GM10266 (cell line): ENCODE data around the gene AUTS2.

Source experiments
- DNase-seq: peaks from one replicate; pipeline ENCODE4 v3.0.0; 2012; ENCODE audit errors: extremely low spot score
- TF ChIP-seq, protein P1 (sequence below): IDR thresholded peaks from 2 replicates; pipeline ENCODE4 v1.5.1; 2012; ENCODE audit warnings: mild to moderate bottlenecking, low read depth; ENCODE audit not compliant: control insufficient read depth, insufficient read depth; ENCODE audit errors: missing control alignments

AUTS2 gene

DNA sequence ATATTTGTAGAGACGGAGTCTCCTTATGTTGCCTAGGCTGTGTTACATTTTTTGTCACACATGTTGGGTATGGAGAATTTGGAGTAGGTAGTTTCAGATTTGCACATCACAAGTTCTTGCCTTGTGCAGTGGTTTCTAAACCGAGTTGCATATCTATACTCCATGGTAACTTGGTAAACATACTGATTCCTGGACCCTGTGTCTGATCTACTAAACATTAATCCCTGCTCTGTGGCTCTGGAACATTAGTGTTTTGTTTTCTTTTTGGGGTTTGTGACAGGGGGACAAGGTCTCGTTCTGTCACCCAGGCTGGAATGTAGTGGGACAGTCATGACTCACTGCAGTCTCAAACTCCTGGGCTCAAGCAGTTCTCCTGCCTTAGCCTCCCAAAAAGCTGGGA is 24.7 kb downstream of the AUTS2 start:
- DNase-seq = no peak
- TF ChIP-seq, protein P1, sequence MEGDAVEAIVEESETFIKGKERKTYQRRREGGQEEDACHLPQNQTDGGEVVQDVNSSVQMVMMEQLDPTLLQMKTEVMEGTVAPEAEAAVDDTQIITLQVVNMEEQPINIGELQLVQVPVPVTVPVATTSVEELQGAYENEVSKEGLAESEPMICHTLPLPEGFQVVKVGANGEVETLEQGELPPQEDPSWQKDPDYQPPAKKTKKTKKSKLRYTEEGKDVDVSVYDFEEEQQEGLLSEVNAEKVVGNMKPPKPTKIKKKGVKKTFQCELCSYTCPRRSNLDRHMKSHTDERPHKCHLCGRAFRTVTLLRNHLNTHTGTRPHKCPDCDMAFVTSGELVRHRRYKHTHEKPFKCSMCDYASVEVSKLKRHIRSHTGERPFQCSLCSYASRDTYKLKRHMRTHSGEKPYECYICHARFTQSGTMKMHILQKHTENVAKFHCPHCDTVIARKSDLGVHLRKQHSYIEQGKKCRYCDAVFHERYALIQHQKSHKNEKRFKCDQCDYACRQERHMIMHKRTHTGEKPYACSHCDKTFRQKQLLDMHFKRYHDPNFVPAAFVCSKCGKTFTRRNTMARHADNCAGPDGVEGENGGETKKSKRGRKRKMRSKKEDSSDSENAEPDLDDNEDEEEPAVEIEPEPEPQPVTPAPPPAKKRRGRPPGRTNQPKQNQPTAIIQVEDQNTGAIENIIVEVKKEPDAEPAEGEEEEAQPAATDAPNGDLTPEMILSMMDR = no peak

DNA sequence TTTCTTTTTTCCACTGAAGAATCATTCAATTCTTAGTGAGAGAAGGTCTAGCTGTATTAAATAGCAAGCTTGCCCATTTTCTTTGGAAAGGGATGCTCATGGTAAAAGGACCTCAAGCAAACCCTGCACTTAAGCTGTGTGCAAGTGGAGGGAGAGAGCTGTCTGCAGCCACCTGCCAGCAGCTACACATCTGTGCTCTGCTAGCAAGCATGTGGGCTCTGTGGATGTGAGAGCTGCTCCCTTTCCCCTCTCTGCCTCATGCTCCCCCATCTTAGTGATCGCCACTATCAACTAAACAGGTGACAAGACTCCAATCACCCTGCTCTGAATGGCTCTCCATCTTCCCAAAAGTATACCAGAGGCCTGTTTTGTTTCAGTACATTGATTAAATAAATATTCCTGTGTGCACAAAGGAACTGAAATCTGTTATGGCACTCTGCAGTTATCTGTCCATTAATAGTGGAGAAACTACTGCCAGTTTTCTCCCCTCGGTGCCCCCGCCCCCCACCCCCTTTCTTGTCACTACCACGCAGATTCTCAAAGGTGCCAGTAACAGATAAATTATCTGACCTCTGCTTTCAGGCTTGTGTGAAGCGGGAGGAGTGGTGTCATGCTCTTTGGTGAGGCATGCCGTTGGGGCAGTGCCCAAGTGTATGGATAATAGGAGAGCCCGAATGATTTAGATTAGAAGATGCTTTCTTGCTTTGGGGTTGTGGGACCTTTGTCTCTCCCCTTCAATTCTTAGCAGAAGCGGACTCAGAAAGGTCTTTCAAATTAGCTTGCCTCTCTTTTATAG is 26.4 kb downstream of the AUTS2 start:
- DNase-seq = no peak
- TF ChIP-seq, protein P1 = no peak

DNA sequence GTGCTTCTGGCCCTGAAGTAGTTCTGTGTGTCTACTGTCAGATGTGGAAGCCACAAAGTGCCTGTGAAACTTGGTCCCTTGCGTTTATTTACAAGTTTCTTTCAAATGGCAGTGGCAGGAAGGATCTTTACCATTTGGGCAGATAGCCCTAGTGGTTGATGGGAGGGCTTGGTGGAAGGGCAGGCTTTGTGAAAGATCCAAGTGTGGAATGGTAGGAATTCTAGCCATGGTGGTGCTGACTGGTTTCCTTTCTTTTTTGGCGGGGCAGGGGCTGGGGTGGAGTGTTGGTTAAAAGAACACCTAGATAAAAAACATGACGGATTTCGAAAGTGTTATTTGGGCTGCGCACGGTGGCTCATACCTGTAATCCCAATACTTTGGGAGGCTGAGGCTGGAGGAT is 27.0 kb downstream of the AUTS2 start:
- no peak for DNase-seq
- TF ChIP-seq, protein P1 = no peak

DNA sequence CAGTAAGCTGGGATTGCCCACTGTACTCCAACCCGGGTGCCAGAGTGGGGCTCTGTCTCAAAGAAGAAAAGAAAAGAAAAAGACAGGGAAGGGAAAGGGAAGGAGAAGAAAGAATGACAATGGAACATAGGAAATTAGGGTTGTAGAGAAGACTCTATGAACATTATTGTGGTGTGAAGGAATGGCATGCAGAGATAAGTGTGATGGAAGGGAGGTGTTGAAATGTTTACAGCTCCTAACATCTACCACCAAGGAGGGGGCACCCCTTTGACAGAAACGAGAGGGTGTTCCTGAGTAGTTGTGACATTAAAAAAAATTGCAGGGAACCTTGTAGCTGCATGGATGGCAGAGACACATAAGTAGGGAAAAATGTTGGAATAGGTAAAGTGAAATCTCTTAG is 27.5 kb downstream of the AUTS2 start:
- TF ChIP-seq, protein P1 = no peak
- DNase-seq = no peak

DNA sequence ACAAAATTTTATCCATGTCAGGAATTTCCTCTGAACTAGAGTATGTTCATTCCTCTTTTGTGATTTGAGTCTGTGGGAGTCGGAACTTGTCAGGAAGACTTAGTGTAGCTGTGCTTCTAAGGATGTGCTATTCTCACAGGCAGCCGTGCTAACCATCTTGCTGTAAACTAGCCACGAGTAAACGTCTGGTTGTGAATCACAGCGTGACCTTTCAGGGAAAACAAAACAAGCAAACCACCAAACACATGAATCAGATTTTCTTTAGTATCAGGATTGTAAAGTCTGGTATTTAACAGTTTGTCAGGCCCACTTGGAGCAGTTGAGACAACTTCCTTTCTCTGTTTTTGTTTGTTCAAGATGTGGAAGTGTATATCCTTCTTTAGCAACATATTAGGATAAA is 32.0 kb downstream of the AUTS2 start:
- DNase-seq = no peak
- TF ChIP-seq, protein P1 = no peak

DNA sequence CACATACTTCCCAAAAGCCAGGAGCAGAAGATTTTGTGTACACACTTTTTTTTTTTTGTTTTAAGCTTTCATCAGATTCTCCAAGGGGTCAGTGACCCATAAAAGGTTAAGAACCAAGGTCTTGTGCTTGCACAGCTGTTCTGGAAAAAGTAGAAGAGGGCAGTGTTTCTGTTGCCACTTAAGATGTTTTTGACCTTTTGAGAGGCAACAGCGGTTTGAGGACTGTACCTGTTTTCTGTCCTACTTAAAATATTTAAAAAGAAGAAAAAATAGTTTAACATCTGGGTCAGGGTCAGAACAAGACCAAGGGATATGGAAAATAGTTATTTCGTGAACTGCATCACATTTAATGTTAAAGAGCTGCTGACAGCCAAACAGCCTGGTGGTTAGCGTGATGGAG is 32.9 kb downstream of the AUTS2 start:
- DNase-seq = no peak
- TF ChIP-seq, protein P1 = no peak

DNA sequence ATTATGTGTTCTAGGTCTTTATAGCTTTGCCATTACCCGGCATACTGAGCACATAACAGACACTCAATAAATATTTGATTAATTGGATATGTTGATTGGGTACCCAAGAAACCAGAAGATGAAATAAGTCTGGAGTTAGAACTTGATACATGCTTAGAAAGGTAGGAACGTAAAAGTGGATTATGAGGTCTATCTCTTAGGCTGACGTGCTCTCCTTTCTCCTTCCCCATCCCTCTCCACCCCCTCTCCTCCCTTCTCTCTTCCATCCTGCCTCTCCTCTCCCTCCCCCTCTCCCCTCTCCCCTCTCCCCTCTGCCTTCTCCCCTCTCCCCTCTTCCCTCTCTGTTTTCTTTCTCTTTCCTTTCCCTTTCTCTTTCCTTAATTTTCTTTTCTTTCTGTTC is 34.0 kb downstream of the AUTS2 start:
- no peak for DNase-seq
- TF ChIP-seq, protein P1 = no peak
